HG03103 (cell line): ENCODE results near the gene ABCB8.
A peak's percentile ranks its signal among the peaks of the same experiment; 100 is the strongest.
"Not testable (repeated sequence)": the region's sequence is repeated elsewhere in the genome, so short reads cannot be mapped to it uniquely, and the experiment has no call there.

Experiments used
- ATAC-seq: cut with Tn5 transposase; IDR thresholded peaks from one replicate; pipeline ENCODE4 v1.9.1; 2021; ENCODE audit warnings: low read depth; ENCODE audit not compliant: unreplicated experiment

The ABCB8 gene

GRCh38 chr7:151012911-151013347 lies 15.3 kb upstream of the ABCB8 start:
- ATAC-seq: no peak

GRCh38 chr7:151013356-151013732 lies 14.9 kb upstream of the ABCB8 start:
- ATAC-seq: no peak

GRCh38 chr7:151013733-151014497 lies 14.3 kb upstream of the ABCB8 start:
- no peak for ATAC-seq

- ATAC-seq: no peak
Measured at GRCh38 chr7:151014950-151015349, 13.3 kb upstream of the ABCB8 start.

- ATAC-seq: no peak
Measured at GRCh38 chr7:151015967-151016366, 12.3 kb upstream of the ABCB8 start.

- ATAC-seq: no peak
Measured at GRCh38 chr7:151016505-151016904, 11.7 kb upstream of the ABCB8 start.

- no peak for ATAC-seq
Measured at GRCh38 chr7:151016942-151017341, 11.3 kb upstream of the ABCB8 start.

- ATAC-seq: no peak
Measured at GRCh38 chr7:151017370-151017952, 10.8 kb upstream of the ABCB8 start.

- ATAC-seq: peak; percentile 59
Measured at GRCh38 chr7:151017953-151018420, 10.3 kb upstream of the ABCB8 start.

- ATAC-seq: no peak
Measured at GRCh38 chr7:151018421-151019129, 9.7 kb upstream of the ABCB8 start.

GRCh38 chr7:151019130-151019447 lies 9.2 kb upstream of the ABCB8 start:
- ATAC-seq: no peak

GRCh38 chr7:151020231-151020630 lies 8.0 kb upstream of the ABCB8 start:
- ATAC-seq: no peak

GRCh38 chr7:151023232-151023631 lies 5.0 kb upstream of the ABCB8 start:
- no peak for ATAC-seq

GRCh38 chr7:151024435-151025056 lies 3.7 kb upstream of the ABCB8 start, which contains the start of gene ATG9B:
Gene ATG9B, minus strand, starts transcription at chr7:151024494. Its CDS starts 71 bp downstream, at chr7:151024423.
- no peak for ATAC-seq

GRCh38 chr7:151025924-151026671 lies 2.2 kb upstream of the ABCB8 start:
- ATAC-seq: no peak

- not testable (repeated sequence) for ATAC-seq
Measured at GRCh38 chr7:151026771-151027727, 1.2 kb upstream of the ABCB8 start.

GRCh38 chr7:151027728-151028130 lies 521 bp upstream of the ABCB8 start:
- ATAC-seq: peak; percentile 1

- ATAC-seq: no peak
Measured at GRCh38 chr7:151028948-151029501, 775 bp downstream of the ABCB8 start.

GRCh38 chr7:151031011-151031410 lies 2.8 kb downstream of the ABCB8 start:
- ATAC-seq: no peak
